Sigmoid colon (tissue), 7 donors: Measurements from ENCODE around the gene FILIP1L. TPM values are rescaled to one million over a fixed set of nuclear protein-coding genes. Genes with fewer than 3 reads are reported as not detected.

Experiments used
- DNase-seq: peaks from one replicate; pipeline ENCODE4 v3.0.0-alpha.2; 2019
- H3K27ac ChIP-seq, 4 donors: fragments of 200-600 bp; sonication (generic); one replicate each; pipeline ENCODE4 v1.5.1; 2016 to 2019; ENCODE audit warnings: mild to moderate bottlenecking in 1 of 4
- H3K27me3 ChIP-seq, 3 donors: fragments of 200-600 bp; sonication (generic); one replicate each; pipeline ENCODE4 v1.5.1; 2019; ENCODE audit warnings: mild to moderate bottlenecking in 1 of 3
- H3K36me3 ChIP-seq, 4 donors: fragments of 200-600 bp; sonication (generic); one replicate each; pipeline ENCODE4 v1.5.1; 2016 to 2019
- H3K4me1 ChIP-seq, 4 donors: fragments of 200-600 bp; sonication (generic); one replicate each; pipeline ENCODE4 v1.5.1; 2017 to 2019
- H3K4me3 ChIP-seq, 4 donors: fragments of 200-600 bp; sonication (generic); one replicate each; pipeline ENCODE4 v1.5.1; 2017 to 2019; ENCODE audit warnings: mild to moderate bottlenecking in 2 of 4, moderate library complexity in 1 of 4
- H3K9me3 ChIP-seq, 4 donors: fragments of 200-600 bp in 3 of 4; sonication (generic) in 3 of 4; one replicate each; pipeline versions ENCODE4 v1.5.1 to v1.6.1; 2013 to 2019
- EP300 ChIP-seq, 4 donors: sonication (generic); formaldehyde crosslinking; IDR thresholded peaks; one replicate each; pipeline ENCODE4 v1.6.1; 2017; ENCODE audit warnings: antibody characterized with exemption in 4 of 4
- POLR2A ChIP-seq, 2 donors: fragments of 450-650 bp; IDR thresholded peaks; one replicate each; pipeline ENCODE4 v1.6.1; 2016; ENCODE audit warnings: antibody characterized with exemption in 2 of 2, mild to moderate bottlenecking in 2 of 2, moderate library complexity in 2 of 2
- POLR2AphosphoS5 ChIP-seq, 4 donors: sonication (generic); formaldehyde crosslinking; IDR thresholded peaks; one replicate each; pipeline ENCODE4 v1.6.1; 2017; ENCODE audit warnings: antibody characterized with exemption in 4 of 4
- WGBS, 2 donors: extraction: QIAGEN DNeasy Blood & Tissue Kit; methylation state at CpG; one replicate each; pipeline ENCODE4 v1.1.7; 2013; 5-methylcytosine and 5-hydroxymethylcytosine counted together
- intact Hi-C: fragments of 100-400 bp; cut with DNase I; formaldehyde crosslinking; loops from one replicate; pipeline ENCODE4 v1.15.1; 2023
- polyA plus RNA-seq, 3 donors: library from polyadenylated mRNA; stranded (reverse); fragments of 200-250 nt; gene quantifications; one replicate each; pipeline ENCODE4 v1.2.3, GENCODE V29; 2013
- total RNA-seq, 4 donors: library from RNA; depleted of rRNA; stranded (reverse); fragments of >200 nt; gene quantifications; one replicate each; pipeline ENCODE4 v1.1.0, GENCODE V29; 2016
- TF ChIP-seq, protein P1 (sequence below), 4 experiments: fragments of 450-650 bp in 3 of 4; fragments of 200-600 bp in 1 of 4; IDR thresholded peaks; one replicate each; pipeline ENCODE4 v1.5.1; 2016 to 2019; ENCODE audit warnings: antibody characterized with exemption in 4 of 4, mild to moderate bottlenecking in 3 of 4, moderate library complexity in 2 of 4
- donor health status: healthy with polysubstance abuse.
- donor health status: Bipolar disorder and iron deficiency.
- donor health status: healthy.

The FILIP1L gene
- 10 to 100 TPM; 42.5 to 93.3 (median 67.6) TPM for total RNA-seq
- 10 to 100 TPM in 1 of 3 donors, 1 to 10 TPM in 2; 6.0 to 14.9 (median 6.5) TPM for polyA plus RNA-seq

DNA sequence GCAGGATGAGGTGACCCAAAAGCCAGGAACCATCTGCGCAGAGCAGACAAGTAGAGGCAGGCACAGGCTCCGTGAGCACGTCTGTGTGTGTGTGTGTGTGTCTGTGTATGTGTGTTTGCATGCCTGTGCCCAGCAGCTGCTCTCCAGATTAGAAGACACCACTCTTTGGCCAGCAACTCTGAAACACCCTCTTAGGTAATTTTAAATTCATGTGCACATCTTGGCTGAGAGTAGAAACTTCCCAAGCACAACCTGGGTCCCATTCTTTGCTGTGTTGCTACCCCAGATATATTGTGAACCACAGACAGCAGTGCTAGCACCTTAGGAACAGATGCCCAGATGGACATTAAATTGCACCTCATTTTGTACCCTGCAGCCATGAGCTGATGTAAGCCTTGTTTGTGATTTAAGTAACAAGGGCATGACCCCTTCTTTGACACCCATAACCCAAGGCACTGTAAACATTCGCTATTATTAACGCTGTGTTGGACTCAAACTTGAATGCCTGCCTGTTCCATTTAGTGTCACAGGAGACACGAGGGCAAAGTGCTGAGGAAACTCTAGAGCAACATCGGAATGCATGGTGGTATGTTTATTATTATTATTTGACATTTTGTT, at the start of gene FILIP1L:
Gene FILIP1L, minus strand, starts transcription at position 89 of the 618 bp plus-strand sequence.
- H3K4me1 ChIP-seq: peaks cover 0 to 11% (median 4%) of the 10 kb centered on the region in 4 donors
- 87 to 91% methylated on average over 7 of the region's 7 CpGs for WGBS, 2 donors
- intact Hi-C loops: no loop called here

DNA sequence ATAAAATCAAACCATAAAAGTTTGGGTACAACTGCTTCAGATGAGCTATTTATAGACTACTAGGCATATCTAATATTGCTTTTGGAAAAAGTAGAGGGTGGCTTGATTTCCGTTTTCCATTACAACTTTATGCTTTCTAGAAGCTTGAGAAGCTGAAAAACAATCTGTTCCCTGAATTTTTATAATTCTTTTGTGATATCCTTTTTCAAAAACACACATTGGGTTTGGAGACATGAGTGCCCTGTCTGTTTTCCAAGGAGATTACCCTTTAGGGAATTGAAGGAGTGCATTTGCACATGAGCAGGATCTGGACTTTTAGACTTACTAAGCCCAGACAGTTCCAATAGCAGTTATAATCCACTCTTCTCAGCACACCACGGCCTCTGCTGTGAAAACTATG, 49.5 kb upstream of the FILIP1L start:
- 85 to 88% methylated on average over 2 of the region's 2 CpGs for WGBS, 2 donors
- TF ChIP-seq POLR2AphosphoS5 (IDR thresholded peaks at IDR 0.05) (no peak), EP300 (IDR thresholded peaks at IDR 0.05) (no peak), POLR2A (IDR thresholded peaks at IDR 0.05) (no peak)
- TF ChIP-seq, protein P1, sequence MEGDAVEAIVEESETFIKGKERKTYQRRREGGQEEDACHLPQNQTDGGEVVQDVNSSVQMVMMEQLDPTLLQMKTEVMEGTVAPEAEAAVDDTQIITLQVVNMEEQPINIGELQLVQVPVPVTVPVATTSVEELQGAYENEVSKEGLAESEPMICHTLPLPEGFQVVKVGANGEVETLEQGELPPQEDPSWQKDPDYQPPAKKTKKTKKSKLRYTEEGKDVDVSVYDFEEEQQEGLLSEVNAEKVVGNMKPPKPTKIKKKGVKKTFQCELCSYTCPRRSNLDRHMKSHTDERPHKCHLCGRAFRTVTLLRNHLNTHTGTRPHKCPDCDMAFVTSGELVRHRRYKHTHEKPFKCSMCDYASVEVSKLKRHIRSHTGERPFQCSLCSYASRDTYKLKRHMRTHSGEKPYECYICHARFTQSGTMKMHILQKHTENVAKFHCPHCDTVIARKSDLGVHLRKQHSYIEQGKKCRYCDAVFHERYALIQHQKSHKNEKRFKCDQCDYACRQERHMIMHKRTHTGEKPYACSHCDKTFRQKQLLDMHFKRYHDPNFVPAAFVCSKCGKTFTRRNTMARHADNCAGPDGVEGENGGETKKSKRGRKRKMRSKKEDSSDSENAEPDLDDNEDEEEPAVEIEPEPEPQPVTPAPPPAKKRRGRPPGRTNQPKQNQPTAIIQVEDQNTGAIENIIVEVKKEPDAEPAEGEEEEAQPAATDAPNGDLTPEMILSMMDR (IDR thresholded peaks at IDR 0.05): no peak
- Histone ChIP-seq H3K9me3 (no peaks in the 10 kb centered on the region), H3K36me3 (no peaks in the 10 kb centered on the region), H3K27me3 (no peaks in the 10 kb centered on the region), H3K4me3 (no peak overlapping the region), H3K27ac (no peak overlapping the region), H3K4me1 (peaks cover 0 to 23% (median 18%) of the 10 kb centered on the region in 4 donors)
- no peak for DNase-seq
- intact Hi-C loops: no loop called here

More for the DNA sequence above, at the start of gene FILIP1L:
- TF ChIP-seq POLR2A (IDR thresholded peaks at IDR 0.05) (no peak), POLR2AphosphoS5 (IDR thresholded peaks at IDR 0.05) (no peak), EP300 (IDR thresholded peaks at IDR 0.05) (no peak)
- TF ChIP-seq, protein P1 (IDR thresholded peaks at IDR 0.05): no peak
- H3K27ac ChIP-seq: peak within 1 kb of the TSS in 1 of 4 donors; percentile 22
- H3K4me3 ChIP-seq: no peak within 1 kb of the TSS
- DNase-seq: no peak
- H3K27me3 ChIP-seq: no peaks in the 10 kb centered on the region
- no peaks in the 10 kb centered on the region for H3K9me3 ChIP-seq
- H3K36me3 ChIP-seq: no peaks in the 10 kb centered on the region

DNA sequence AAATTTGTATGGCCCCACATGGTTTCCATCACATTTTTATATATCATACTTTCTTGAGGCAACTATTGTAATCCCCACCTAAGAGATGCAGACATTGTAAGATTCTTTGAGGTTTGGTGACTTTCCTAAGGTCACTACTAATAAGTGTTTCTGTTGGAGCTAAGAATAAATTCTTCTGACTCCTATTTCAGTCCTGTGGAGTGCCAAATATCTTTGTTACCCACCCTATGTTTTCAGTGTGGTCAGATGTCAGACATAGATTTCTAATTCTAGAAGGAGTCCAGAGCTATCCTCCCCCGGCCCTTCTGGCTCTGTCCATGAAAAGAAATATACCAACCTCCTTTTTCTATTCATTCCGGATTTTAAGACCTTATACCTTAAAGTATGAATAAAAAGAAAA, 46.2 kb upstream of the FILIP1L start:
- H3K4me1 ChIP-seq: peaks cover 0 to 33% (median 19%) of the 10 kb centered on the region in 4 donors
- TF ChIP-seq, protein P1 (IDR thresholded peaks at IDR 0.05): no peak
- TF ChIP-seq POLR2A (IDR thresholded peaks at IDR 0.05): no peak
- TF ChIP-seq EP300 (IDR thresholded peaks at IDR 0.05): no peak
- no peak for TF ChIP-seq POLR2AphosphoS5 (IDR thresholded peaks at IDR 0.05)
- intact Hi-C loops: no loop called here

DNA sequence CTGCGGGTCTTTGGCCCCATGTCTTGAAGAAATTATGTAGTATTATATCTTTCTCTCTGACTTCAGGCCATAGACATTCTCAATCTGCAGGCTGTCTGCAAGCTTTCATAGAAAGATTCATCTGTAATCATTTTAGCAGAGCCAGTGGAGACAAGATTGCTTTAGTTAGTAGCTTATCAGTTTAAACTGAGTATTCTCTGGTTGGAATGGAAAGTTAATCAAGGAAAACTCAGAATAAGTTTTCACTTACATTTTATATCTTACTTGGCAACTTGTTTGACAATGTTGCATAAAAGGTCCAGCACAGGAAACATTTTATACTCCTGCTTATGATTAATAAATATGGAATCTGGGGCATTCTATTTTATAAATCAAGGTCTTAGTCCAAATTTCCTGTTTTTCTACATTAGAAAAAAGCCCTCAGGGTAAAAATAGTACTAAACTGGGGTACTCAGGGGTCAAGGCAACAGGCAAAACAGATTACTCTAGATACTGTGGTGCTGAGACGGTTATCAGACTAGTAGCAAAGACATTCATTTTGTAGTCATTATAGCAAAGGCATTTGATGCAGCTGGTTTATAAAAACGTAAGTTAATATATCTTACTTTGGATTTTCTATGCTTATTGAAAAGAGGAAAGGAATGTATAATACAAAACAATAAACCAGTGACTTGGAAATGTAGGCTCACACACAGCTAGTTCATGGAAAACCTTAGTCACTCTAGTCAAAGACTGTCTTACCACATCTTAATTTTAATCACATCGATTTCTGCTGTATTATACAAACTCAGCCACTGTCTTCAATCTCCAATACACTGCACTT, 45.2 kb upstream of the FILIP1L start:
- Histone ChIP-seq H3K36me3 (no peaks in the 10 kb centered on the region), H3K27me3 (no peaks in the 10 kb centered on the region), H3K4me1 (peaks cover 0 to 33% (median 19%) of the 10 kb centered on the region in 4 donors), H3K27ac (peak overlapping the region; percentile 23 to 70 (median 58)), H3K4me3 (no peak overlapping the region), H3K9me3 (peaks cover 0 to 2% (median 0%) of the 10 kb centered on the region in 4 donors)
- no peak for DNase-seq
- intact Hi-C loops: no loop called here
- 78 to 85% methylated on average over 4 of the region's 4 CpGs for WGBS, 2 donors
- TF ChIP-seq EP300 (IDR thresholded peaks at IDR 0.05): no peak
- TF ChIP-seq, protein P1 (IDR thresholded peaks at IDR 0.05): no peak
- TF ChIP-seq POLR2A (IDR thresholded peaks at IDR 0.05): no peak
- no peak for TF ChIP-seq POLR2AphosphoS5 (IDR thresholded peaks at IDR 0.05)

More for the DNA sequence above, 46.2 kb upstream of the FILIP1L start:
- Histone ChIP-seq H3K36me3 (no peaks in the 10 kb centered on the region), H3K27me3 (no peaks in the 10 kb centered on the region), H3K27ac (peak overlapping the region in 3 of 4 donors; percentile 48 to 70 (median 67)), H3K4me3 (no peak overlapping the region), H3K9me3 (no peaks in the 10 kb centered on the region)
- no peak for DNase-seq
- WGBS, 2 donors: 93 to 96% methylated on average over 2 of the region's 2 CpGs
